ENCODE data around the gene FATE1. TPM values are rescaled to one million over a fixed set of nuclear protein-coding genes. Genes with fewer than 3 reads are reported as not detected.
A peak's percentile ranks its signal among the peaks of the same experiment; 100 is the strongest.

Gene FATE1
- total RNA-seq, 4 donors from 2014 or later, result not detected

- TF ChIP-seq POLR2A (IDR thresholded peaks at IDR 0.05), result no peak
- TF ChIP-seq, protein P1, sequence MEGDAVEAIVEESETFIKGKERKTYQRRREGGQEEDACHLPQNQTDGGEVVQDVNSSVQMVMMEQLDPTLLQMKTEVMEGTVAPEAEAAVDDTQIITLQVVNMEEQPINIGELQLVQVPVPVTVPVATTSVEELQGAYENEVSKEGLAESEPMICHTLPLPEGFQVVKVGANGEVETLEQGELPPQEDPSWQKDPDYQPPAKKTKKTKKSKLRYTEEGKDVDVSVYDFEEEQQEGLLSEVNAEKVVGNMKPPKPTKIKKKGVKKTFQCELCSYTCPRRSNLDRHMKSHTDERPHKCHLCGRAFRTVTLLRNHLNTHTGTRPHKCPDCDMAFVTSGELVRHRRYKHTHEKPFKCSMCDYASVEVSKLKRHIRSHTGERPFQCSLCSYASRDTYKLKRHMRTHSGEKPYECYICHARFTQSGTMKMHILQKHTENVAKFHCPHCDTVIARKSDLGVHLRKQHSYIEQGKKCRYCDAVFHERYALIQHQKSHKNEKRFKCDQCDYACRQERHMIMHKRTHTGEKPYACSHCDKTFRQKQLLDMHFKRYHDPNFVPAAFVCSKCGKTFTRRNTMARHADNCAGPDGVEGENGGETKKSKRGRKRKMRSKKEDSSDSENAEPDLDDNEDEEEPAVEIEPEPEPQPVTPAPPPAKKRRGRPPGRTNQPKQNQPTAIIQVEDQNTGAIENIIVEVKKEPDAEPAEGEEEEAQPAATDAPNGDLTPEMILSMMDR (IDR thresholded peaks at IDR 0.05), result no peak
- WGBS, 2 donors, result 18% methylated on average over 2 of the region's 2 CpGs; no CpG with 5 or more reads in 1 of the 2 donors
- Histone ChIP-seq H3K27me3 (no peaks in the 10 kb centered on the region), H3K4me1 (no peaks in the 10 kb centered on the region), H3K4me3 (no peak overlapping the region), H3K9me3 (no peaks in the 10 kb centered on the region), H3K36me3 (no peaks in the 10 kb centered on the region), H3K27ac (no peak overlapping the region)
- intact Hi-C loops (cut with DNase I), result no loop called here
- no peak for DNase-seq
Observed at GRCh38 chrX:151711787-151712186, 4.0 kb upstream of the FATE1 start.

GRCh38 chrX:151712253-151712652, 3.6 kb upstream of the FATE1 start:
- 40% methylated on average over 3 of the region's 3 CpGs; no CpG with 5 or more reads in 1 of the 2 donors for WGBS, 2 donors
- no peak for DNase-seq
- no peaks in the 10 kb centered on the region for H3K36me3 ChIP-seq
- H3K4me3 ChIP-seq, result no peak overlapping the region
- intact Hi-C loops (cut with DNase I), result no loop called here
- TF ChIP-seq, protein P1 (IDR thresholded peaks at IDR 0.05), result no peak
- no peak for TF ChIP-seq POLR2A (IDR thresholded peaks at IDR 0.05)
- H3K27me3 ChIP-seq, result no peaks in the 10 kb centered on the region
- H3K4me1 ChIP-seq, result no peaks in the 10 kb centered on the region
- H3K9me3 ChIP-seq, result no peaks in the 10 kb centered on the region
- no peak overlapping the region for H3K27ac ChIP-seq

- 38% methylated on average over 2 of the region's 3 CpGs; no CpG with 5 or more reads in 1 of the 2 donors for WGBS, 2 donors
- intact Hi-C loops (cut with DNase I), result no loop called here
Observed at GRCh38 chrX:151713849-151714248, 2.0 kb upstream of the FATE1 start.

GRCh38 chrX:151714362-151714761, 1.5 kb upstream of the FATE1 start:
- intact Hi-C loops (cut with DNase I), result no loop called here
- TF ChIP-seq, protein P1 (IDR thresholded peaks at IDR 0.05), result no peak
- no peak for TF ChIP-seq POLR2A (IDR thresholded peaks at IDR 0.05)
- 61 to 78% methylated on average over 4 to 5 of the region's 5 CpGs for WGBS, 2 donors

More at GRCh38 chrX:151713849-151714248, 2.0 kb upstream of the FATE1 start:
- no peak for TF ChIP-seq POLR2A (IDR thresholded peaks at IDR 0.05)
- TF ChIP-seq, protein P1 (IDR thresholded peaks at IDR 0.05), result peak in 5 of 6 experiments; percentile 14 to 43 (median 39)
- Histone ChIP-seq H3K27ac (no peak overlapping the region), H3K9me3 (no peaks in the 10 kb centered on the region), H3K4me1 (no peaks in the 10 kb centered on the region), H3K36me3 (no peaks in the 10 kb centered on the region), H3K4me3 (no peak overlapping the region), H3K27me3 (no peaks in the 10 kb centered on the region)
- DNase-seq, result no peak

GRCh38 chrX:151722241-151722846, 6.5 kb downstream of the FATE1 start:
- no peaks in the 10 kb centered on the region for H3K27me3 ChIP-seq
- no peaks in the 10 kb centered on the region for H3K36me3 ChIP-seq
- intact Hi-C loops (cut with DNase I), result no loop called here
- no peak overlapping the region for H3K27ac ChIP-seq
- no peaks in the 10 kb centered on the region for H3K9me3 ChIP-seq
- WGBS, 2 donors, result 71 to 96% methylated on average over 13 to 18 of the region's 24 CpGs
- TF ChIP-seq, protein P1 (IDR thresholded peaks at IDR 0.05), result peak in 1 of 6 experiments; percentile 10
- no peak for TF ChIP-seq POLR2A (IDR thresholded peaks at IDR 0.05)
- no peak for DNase-seq
- H3K4me1 ChIP-seq, result peaks cover 0 to 5% (median 0%) of the 10 kb centered on the region in 3 donors
- H3K4me3 ChIP-seq, result no peak overlapping the region

More at GRCh38 chrX:151714362-151714761, 1.5 kb upstream of the FATE1 start:
- Histone ChIP-seq H3K36me3 (no peaks in the 10 kb centered on the region), H3K9me3 (no peaks in the 10 kb centered on the region), H3K4me1 (no peaks in the 10 kb centered on the region), H3K27ac (no peak overlapping the region), H3K27me3 (no peaks in the 10 kb centered on the region), H3K4me3 (no peak overlapping the region)
- no peak for DNase-seq

All from esophagus squamous epithelium (tissue), 5 donors.